GM12872 (cell line): ENCODE data around the gene MON1B.

ENCODE experiments used
- TF ChIP-seq, protein P1 (sequence below): IDR thresholded peaks from 3 replicates; pipeline ENCODE4 v1.5.1; 2011; ENCODE audit warnings: low read depth, mild to moderate bottlenecking, low read length, moderate library complexity; ENCODE audit not compliant: insufficient read depth

MON1B gene

DNA sequence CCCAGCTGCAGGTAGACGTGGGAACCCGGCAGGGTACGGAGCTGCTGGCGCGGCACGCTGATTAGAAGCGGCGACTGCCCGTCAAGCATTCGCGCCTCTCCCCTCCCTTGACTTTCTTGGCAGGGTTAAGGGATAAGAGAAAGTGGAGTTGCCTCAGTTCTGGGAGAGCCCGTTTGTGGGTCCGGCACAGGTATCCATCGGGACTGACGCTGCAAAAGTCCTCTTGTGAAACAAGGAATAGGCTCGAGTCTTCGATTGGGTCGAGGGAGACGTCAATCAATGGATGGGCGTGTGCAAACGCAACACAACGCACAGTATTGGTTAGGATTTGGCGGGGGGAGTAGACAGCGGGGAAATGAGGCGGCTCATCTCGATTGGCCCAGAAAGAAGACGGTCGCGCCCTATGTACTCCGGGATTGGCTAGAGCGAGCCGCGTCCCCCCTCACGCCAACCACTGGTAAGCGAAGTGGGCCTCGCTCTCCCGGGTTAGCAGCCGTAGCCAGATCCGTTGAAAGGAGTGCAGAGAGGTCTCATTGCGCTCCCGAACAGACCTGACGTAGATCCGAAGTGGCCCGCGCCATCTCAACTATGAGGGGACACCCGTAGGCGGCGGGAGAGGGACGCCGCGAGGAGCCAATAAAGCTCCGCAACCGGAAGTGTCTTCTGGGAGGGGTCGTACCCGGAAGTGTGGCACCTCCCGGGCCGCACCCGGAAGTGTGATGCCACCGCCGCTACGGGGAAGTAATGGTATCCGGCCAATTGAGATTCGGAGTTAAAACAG lies at the start of gene MON1B:
MON1B (plus strand) TSS at position 713 of the 781 bp plus-strand sequence. CDS start 296 bp downstream, outside the sequence.
- TF ChIP-seq, protein P1, sequence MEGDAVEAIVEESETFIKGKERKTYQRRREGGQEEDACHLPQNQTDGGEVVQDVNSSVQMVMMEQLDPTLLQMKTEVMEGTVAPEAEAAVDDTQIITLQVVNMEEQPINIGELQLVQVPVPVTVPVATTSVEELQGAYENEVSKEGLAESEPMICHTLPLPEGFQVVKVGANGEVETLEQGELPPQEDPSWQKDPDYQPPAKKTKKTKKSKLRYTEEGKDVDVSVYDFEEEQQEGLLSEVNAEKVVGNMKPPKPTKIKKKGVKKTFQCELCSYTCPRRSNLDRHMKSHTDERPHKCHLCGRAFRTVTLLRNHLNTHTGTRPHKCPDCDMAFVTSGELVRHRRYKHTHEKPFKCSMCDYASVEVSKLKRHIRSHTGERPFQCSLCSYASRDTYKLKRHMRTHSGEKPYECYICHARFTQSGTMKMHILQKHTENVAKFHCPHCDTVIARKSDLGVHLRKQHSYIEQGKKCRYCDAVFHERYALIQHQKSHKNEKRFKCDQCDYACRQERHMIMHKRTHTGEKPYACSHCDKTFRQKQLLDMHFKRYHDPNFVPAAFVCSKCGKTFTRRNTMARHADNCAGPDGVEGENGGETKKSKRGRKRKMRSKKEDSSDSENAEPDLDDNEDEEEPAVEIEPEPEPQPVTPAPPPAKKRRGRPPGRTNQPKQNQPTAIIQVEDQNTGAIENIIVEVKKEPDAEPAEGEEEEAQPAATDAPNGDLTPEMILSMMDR = no peak

DNA sequence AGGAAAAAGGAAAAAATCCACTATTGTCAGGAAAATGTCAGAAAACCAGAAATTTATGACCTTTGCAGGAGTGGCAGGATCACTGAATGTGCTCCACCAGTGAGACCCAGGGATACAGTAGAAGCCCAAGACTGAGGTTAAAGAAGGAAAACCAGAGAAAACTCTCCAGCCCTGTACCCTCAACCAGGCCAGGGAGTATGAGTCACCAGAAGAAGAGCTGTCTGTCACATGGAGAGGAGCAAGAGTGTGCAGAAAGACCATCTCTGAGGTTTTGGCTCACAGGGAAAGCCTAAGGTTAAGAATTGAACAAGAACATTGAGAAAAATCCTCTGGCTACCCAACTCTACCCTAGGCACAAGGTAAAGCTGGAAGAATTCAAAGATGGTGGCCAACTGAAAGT lies 47.6 kb upstream of the MON1B start:
- TF ChIP-seq, protein P1 = no peak

GRCh38 chr16:77148121-77148520 lies 42.9 kb upstream of the MON1B start:
- TF ChIP-seq, protein P1 = no peak

GRCh38 chr16:77157346-77158058 lies 33.5 kb upstream of the MON1B start:
- TF ChIP-seq, protein P1 = no peak

GRCh38 chr16:77158293-77158692 lies 32.7 kb upstream of the MON1B start:
- TF ChIP-seq, protein P1 = no peak

DNA sequence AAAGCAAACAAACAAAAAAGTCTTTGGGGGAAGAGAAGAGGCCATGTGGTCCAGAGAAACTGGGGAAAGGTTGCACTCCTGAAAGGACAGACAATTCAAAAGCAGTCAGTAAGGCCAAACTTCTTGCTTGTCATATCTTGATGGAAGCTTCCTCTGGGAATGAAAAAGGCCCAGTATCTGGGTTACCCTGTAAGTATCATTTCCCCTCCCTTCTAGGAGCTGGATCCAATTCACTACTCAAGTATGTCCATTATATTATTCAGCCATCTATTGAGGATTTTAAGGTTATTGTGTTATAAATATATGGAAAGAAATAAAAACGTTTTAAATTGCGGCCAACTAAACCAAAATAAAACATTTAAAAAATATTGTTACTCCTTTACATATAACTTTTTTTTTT lies 26.0 kb upstream of the MON1B start:
- TF ChIP-seq, protein P1 = no peak

DNA sequence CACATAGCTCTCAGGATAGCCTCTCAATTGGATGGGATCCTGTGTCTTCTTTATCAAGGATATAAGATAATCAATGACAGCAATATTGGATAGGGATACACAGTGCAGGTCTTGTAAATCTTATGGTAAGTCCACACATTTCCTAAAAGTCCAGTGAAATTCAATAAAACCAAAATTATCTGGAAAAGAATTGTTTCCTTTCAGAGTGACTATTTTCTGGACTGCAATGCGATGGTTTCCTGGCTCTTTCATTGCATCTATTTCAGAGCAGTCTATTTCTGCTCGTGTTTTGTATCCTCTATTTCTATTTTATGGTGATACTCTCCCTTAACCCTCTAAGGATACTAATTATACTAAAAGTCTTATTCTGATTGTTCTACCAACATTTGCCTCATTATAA lies 24.3 kb upstream of the MON1B start:
- TF ChIP-seq, protein P1 = no peak
